GM23338 (cell line): ENCODE measurements around the gene ASCL5. TPM values are rescaled to one million over a fixed set of nuclear protein-coding genes. Genes with fewer than 3 reads are reported as not detected.

ENCODE experiments used
- ATAC-seq: fragments of 200-7000 bp; cut with Tn5 transposase; 3 replicates; pipeline ENCODE4 v1.9.1; 2020
- DNase-seq: peaks from one replicate; pipeline ENCODE4 v3.0.0-alpha.2; 2015; ENCODE audit warnings: low spot score
- H2AFZ ChIP-seq: fragments of 200-600 bp; sonication (generic); 2 replicates; pipeline ENCODE4 v1.8.0; 2016; ENCODE audit warnings: antibody characterized with exemption, mild to moderate bottlenecking, moderate library complexity
- H3F3A ChIP-seq: fragments of 200-600 bp; sonication (generic); replicated peaks from 2 replicates; pipeline ENCODE4 v1.8.0; 2017; ENCODE audit warnings: antibody characterized with exemption, mixed run types, low read depth
- H3K27ac ChIP-seq: fragments of 200-600 bp; sonication (generic); 2 replicates; pipeline ENCODE4 v1.6.1; 2016; ENCODE audit warnings: low read depth
- H3K27me3 ChIP-seq: fragments of 200-600 bp; sonication (generic); 2 replicates; pipeline ENCODE4 v1.8.0; 2016; ENCODE audit warnings: mild to moderate bottlenecking, mixed run types, moderate library complexity; ENCODE audit not compliant: insufficient read depth
- H3K36me3 ChIP-seq: fragments of 200-600 bp; sonication (generic); 2 replicates; pipeline ENCODE4 v1.8.0; 2016; ENCODE audit warnings: mild to moderate bottlenecking; ENCODE audit not compliant: insufficient read depth
- H3K4me1 ChIP-seq: fragments of 200-600 bp; sonication (generic); 2 replicates; pipeline ENCODE4 v1.8.0; 2016; ENCODE audit warnings: mild to moderate bottlenecking, moderate library complexity; ENCODE audit not compliant: insufficient read depth
- H3K4me2 ChIP-seq: fragments of 200-600 bp; sonication (generic); 2 replicates; pipeline ENCODE4 v1.7.1; 2017; ENCODE audit warnings: mixed run types
- H3K4me3 ChIP-seq: fragments of 200-600 bp; sonication (generic); 2 replicates; pipeline ENCODE4 v1.6.1; 2016; ENCODE audit warnings: mixed run types
- H3K79me2 ChIP-seq: fragments of 200-600 bp; sonication (generic); replicated peaks from 2 replicates; pipeline ENCODE4 v1.8.0; 2017; ENCODE audit warnings: mild to moderate bottlenecking; ENCODE audit not compliant: insufficient read depth
- H3K9me2 ChIP-seq: fragments of 200-600 bp; sonication (generic); 2 replicates; pipeline ENCODE4 v1.8.0; 2017; ENCODE audit not compliant: insufficient read depth
- H4K20me1 ChIP-seq: fragments of 200-600 bp; sonication (generic); replicated peaks from 2 replicates; pipeline ENCODE4 v1.8.0; 2017; ENCODE audit warnings: mild to moderate bottlenecking; ENCODE audit not compliant: insufficient read depth
- H3K27ac Mint-ChIP-seq: 2 replicates; pipeline ENCODE4 v1.8.0; 2020; ENCODE audit warnings: inconsistent platforms, mild to moderate bottlenecking, moderate library complexity, mixed read lengths
- H3K27me3 Mint-ChIP-seq: 3 replicates; pipeline ENCODE4 v1.8.0; 2022; ENCODE audit warnings: low read depth, mild to moderate bottlenecking, moderate library complexity, mixed read lengths, inconsistent platforms; ENCODE audit not compliant: insufficient read depth, poor library complexity
- H3K36me3 Mint-ChIP-seq: 3 replicates; pipeline ENCODE4 v1.8.0; 2021; ENCODE audit warnings: low read depth, mild to moderate bottlenecking, inconsistent platforms, moderate library complexity, mixed read lengths
- H3K4me1 Mint-ChIP-seq: 3 replicates; pipeline ENCODE4 v1.8.0; 2020; ENCODE audit warnings: mild to moderate bottlenecking, inconsistent platforms, mixed read lengths
- H3K4me3 Mint-ChIP-seq: 3 replicates; pipeline ENCODE4 v1.8.0; 2021; ENCODE audit warnings: moderate library complexity, mild to moderate bottlenecking, inconsistent platforms, mixed read lengths
- H3K9me3 Mint-ChIP-seq: 3 replicates; pipeline ENCODE4 v1.8.0; 2020; ENCODE audit warnings: moderate library complexity, mild to moderate bottlenecking, inconsistent platforms, mixed read lengths
- CREB1 ChIP-seq: fragments of 250-450 bp; sonication (Bioruptor Pico); IDR thresholded peaks from 2 replicates; pipeline ENCODE4 v1.5.0; 2020; ENCODE audit warnings: low read depth, mild to moderate bottlenecking, moderate library complexity
- EZH2 ChIP-seq: fragments of 200-600 bp; sonication (generic); IDR thresholded peaks from one replicate; pipeline ENCODE4 v1.8.0; 2017; ENCODE audit warnings: antibody characterized with exemption, mild to moderate bottlenecking, low read depth; ENCODE audit not compliant: unreplicated experiment
- EZH2phosphoT487 ChIP-seq: fragments of 200-600 bp; sonication (generic); IDR thresholded peaks from one replicate; pipeline ENCODE4 v1.8.1; 2018; ENCODE audit warnings: antibody characterized with exemption; ENCODE audit not compliant: unreplicated experiment
- JUNB ChIP-seq: IDR thresholded peaks from one replicate; pipeline ENCODE4 v1.6.1; 2016; ENCODE audit warnings: antibody characterized with exemption; ENCODE audit not compliant: unreplicated experiment
- NANOG ChIP-seq: IDR thresholded peaks from 2 replicates; pipeline ENCODE4 v1.6.1; 2016; ENCODE audit warnings: antibody characterized with exemption, borderline replicate concordance
- POLR2AphosphoS5 ChIP-seq: IDR thresholded peaks from 2 replicates; pipeline ENCODE4 v1.6.1; 2016; ENCODE audit warnings: antibody characterized with exemption, low read depth
- STAT1 ChIP-seq: IDR thresholded peaks from one replicate; pipeline ENCODE4 v1.6.1; 2016; ENCODE audit warnings: antibody characterized with exemption; ENCODE audit not compliant: unreplicated experiment
- ZNF114 ChIP-seq: fragments of 250-450 bp; sonication (Bioruptor Pico); IDR thresholded peaks from 2 replicates; pipeline ENCODE4 v1.5.0; 2020; ENCODE audit warnings: mild to moderate bottlenecking, moderate library complexity
- ZNF331 ChIP-seq: fragments of 250-450 bp; sonication (Bioruptor Pico); IDR thresholded peaks from 2 replicates; pipeline ENCODE4 v1.5.0; 2020; ENCODE audit warnings: low read depth, mild to moderate bottlenecking, moderate library complexity
- polyA plus RNA-seq: library from polyadenylated mRNA; unstranded; fragments of >200 nt; fragmentation: Nextera tagmentation; extraction: Ambion mirVana; gene quantifications from 2 replicates; pipeline ENCODE4 v1.2.1, GENCODE V29; 2016
- total RNA-seq: library from RNA; depleted of rRNA; stranded (reverse); fragments of >200 nt; shearing (Covaris generic); gene quantifications from 2 replicates; pipeline ENCODE4 v1.2.3, GENCODE V29; 2014
- TF ChIP-seq, protein P1 (sequence below): fragments of 250-450 bp; sonication (Bioruptor Pico); IDR thresholded peaks from 2 replicates; pipeline ENCODE4 v1.5.0; 2020; ENCODE audit warnings: mild to moderate bottlenecking, moderate library complexity
- TF ChIP-seq, protein P2 (sequence below): IDR thresholded peaks from one replicate; pipeline ENCODE4 v1.6.1; 2018; ENCODE audit warnings: antibody characterized with exemption; ENCODE audit not compliant: unreplicated experiment
- TF ChIP-seq, protein P3 (sequence below): IDR thresholded peaks from 2 replicates; pipeline ENCODE4 v1.6.1; 2016; ENCODE audit warnings: antibody characterized with exemption
- TF ChIP-seq, protein P4 (sequence below), 2 experiments: fragments of 200-600 bp in 1 of 2; sonication (generic) in 1 of 2; conservative IDR thresholded peaks; 2 replicates each; pipeline versions ENCODE4 v1.5.1 to v1.6.1; 2016 to 2017; ENCODE audit warnings: antibody characterized with exemption in 2 of 2, low read depth in 2 of 2, mild to moderate bottlenecking in 2 of 2, moderate library complexity in 1 of 2

ASCL5 gene
- total and polyA plus RNA-seq, 2 experiments from 2014 or later, result not detected

DNA sequence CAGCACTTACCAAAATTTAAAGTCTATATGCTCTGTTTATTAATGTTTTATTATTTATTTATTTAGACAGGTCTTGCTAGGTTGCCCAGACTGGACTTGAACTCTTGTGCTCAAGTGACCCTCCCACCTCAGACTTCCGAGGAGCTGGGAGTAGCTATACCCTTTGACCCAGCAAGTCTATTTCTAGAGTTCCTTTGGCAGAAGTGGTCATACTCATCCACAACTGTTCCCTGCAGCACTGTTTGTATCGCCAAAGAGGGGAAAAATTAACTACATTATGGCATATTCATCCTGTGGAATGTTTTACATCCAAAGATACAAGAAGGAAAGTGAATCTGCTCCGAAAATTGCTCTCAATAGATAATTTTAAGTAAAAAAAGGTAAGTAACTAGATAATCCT lies 43.2 kb downstream of the ASCL5 start:
- H3K9me3 Mint-ChIP-seq, result no peaks in the 10 kb centered on the region
- Histone ChIP-seq H4K20me1 (no peaks in the 10 kb centered on the region), H3K4me1 (no peaks in the 10 kb centered on the region), H3K79me2 (no peaks in the 10 kb centered on the region), H3K4me2 (no peak overlapping the region), H3K27me3 (no peaks in the 10 kb centered on the region), H3K9me2 (no peaks in the 10 kb centered on the region), H3F3A (no peaks in the 10 kb centered on the region), H3K4me3 (no peak overlapping the region), H3K27ac (no peak overlapping the region), H3K36me3 (no peaks in the 10 kb centered on the region), H2AFZ (no peak overlapping the region)
- H3K4me1 Mint-ChIP-seq, result no peaks in the 10 kb centered on the region; the same call in 2 of the 3 replicates
- DNase-seq, result no peak
- no peaks in the 10 kb centered on the region for H3K36me3 Mint-ChIP-seq
- H3K27me3 Mint-ChIP-seq, result peaks cover 2% of the 10 kb centered on the region
- H3K27ac Mint-ChIP-seq, result no peak overlapping the region
- ATAC-seq, result no peak
- no peak for TF ChIP-seq EZH2phosphoT487
- no peak for TF ChIP-seq NANOG
- no peak for TF ChIP-seq ZNF114
- TF ChIP-seq CREB1 (CRISPR knock-in tag), result no peak
- TF ChIP-seq STAT1, result no peak
- TF ChIP-seq, protein P1, sequence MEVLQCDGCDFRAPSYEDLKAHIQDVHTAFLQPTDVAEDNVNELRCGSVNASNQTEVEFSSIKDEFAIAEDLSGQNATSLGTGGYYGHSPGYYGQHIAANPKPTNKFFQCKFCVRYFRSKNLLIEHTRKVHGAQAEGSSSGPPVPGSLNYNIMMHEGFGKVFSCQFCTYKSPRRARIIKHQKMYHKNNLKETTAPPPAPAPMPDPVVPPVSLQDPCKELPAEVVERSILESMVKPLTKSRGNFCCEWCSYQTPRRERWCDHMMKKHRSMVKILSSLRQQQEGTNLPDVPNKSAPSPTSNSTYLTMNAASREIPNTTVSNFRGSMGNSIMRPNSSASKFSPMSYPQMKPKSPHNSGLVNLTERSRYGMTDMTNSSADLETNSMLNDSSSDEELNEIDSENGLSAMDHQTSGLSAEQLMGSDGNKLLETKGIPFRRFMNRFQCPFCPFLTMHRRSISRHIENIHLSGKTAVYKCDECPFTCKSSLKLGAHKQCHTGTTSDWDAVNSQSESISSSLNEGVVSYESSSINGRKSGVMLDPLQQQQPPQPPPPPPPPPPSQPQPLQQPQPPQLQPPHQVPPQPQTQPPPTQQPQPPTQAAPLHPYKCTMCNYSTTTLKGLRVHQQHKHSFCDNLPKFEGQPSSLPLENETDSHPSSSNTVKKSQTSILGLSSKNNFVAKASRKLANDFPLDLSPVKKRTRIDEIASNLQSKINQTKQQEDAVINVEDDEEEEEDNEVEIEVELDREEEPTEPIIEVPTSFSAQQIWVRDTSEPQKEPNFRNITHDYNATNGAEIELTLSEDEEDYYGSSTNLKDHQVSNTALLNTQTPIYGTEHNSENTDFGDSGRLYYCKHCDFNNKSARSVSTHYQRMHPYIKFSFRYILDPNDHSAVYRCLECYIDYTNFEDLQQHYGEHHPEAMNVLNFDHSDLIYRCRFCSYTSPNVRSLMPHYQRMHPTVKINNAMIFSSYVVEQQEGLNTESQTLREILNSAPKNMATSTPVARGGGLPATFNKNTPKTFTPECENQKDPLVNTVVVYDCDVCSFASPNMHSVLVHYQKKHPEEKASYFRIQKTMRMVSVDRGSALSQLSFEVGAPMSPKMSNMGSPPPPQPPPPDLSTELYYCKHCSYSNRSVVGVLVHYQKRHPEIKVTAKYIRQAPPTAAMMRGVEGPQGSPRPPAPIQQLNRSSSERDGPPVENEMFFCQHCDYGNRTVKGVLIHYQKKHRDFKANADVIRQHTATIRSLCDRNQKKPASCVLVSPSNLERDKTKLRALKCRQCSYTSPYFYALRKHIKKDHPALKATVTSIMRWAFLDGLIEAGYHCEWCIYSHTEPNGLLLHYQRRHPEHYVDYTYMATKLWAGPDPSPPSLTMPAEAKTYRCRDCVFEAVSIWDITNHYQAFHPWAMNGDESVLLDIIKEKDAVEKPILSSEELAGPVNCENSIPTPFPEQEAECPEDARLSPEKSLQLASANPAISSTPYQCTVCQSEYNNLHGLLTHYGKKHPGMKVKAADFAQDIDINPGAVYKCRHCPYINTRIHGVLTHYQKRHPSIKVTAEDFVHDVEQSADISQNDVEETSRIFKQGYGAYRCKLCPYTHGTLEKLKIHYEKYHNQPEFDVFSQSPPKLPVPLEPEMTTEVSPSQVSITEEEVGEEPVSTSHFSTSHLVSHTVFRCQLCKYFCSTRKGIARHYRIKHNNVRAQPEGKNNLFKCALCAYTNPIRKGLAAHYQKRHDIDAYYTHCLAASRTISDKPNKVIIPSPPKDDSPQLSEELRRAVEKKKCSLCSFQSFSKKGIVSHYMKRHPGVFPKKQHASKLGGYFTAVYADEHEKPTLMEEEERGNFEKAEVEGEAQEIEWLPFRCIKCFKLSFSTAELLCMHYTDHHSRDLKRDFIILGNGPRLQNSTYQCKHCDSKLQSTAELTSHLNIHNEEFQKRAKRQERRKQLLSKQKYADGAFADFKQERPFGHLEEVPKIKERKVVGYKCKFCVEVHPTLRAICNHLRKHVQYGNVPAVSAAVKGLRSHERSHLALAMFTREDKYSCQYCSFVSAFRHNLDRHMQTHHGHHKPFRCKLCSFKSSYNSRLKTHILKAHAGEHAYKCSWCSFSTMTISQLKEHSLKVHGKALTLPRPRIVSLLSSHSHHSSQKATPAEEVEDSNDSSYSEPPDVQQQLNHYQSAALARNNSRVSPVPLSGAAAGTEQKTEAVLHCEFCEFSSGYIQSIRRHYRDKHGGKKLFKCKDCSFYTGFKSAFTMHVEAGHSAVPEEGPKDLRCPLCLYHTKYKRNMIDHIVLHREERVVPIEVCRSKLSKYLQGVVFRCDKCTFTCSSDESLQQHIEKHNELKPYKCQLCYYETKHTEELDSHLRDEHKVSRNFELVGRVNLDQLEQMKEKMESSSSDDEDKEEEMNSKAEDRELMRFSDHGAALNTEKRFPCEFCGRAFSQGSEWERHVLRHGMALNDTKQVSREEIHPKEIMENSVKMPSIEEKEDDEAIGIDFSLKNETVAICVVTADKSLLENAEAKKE (CRISPR knock-in tag), result no peak
- TF ChIP-seq POLR2AphosphoS5, result no peak
- no peak for TF ChIP-seq JUNB
- TF ChIP-seq, protein P2, sequence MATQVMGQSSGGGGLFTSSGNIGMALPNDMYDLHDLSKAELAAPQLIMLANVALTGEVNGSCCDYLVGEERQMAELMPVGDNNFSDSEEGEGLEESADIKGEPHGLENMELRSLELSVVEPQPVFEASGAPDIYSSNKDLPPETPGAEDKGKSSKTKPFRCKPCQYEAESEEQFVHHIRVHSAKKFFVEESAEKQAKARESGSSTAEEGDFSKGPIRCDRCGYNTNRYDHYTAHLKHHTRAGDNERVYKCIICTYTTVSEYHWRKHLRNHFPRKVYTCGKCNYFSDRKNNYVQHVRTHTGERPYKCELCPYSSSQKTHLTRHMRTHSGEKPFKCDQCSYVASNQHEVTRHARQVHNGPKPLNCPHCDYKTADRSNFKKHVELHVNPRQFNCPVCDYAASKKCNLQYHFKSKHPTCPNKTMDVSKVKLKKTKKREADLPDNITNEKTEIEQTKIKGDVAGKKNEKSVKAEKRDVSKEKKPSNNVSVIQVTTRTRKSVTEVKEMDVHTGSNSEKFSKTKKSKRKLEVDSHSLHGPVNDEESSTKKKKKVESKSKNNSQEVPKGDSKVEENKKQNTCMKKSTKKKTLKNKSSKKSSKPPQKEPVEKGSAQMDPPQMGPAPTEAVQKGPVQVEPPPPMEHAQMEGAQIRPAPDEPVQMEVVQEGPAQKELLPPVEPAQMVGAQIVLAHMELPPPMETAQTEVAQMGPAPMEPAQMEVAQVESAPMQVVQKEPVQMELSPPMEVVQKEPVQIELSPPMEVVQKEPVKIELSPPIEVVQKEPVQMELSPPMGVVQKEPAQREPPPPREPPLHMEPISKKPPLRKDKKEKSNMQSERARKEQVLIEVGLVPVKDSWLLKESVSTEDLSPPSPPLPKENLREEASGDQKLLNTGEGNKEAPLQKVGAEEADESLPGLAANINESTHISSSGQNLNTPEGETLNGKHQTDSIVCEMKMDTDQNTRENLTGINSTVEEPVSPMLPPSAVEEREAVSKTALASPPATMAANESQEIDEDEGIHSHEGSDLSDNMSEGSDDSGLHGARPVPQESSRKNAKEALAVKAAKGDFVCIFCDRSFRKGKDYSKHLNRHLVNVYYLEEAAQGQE, result no peak
- TF ChIP-seq, protein P3, sequence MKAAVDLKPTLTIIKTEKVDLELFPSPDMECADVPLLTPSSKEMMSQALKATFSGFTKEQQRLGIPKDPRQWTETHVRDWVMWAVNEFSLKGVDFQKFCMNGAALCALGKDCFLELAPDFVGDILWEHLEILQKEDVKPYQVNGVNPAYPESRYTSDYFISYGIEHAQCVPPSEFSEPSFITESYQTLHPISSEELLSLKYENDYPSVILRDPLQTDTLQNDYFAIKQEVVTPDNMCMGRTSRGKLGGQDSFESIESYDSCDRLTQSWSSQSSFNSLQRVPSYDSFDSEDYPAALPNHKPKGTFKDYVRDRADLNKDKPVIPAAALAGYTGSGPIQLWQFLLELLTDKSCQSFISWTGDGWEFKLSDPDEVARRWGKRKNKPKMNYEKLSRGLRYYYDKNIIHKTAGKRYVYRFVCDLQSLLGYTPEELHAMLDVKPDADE, result no peak
- TF ChIP-seq, protein P4, sequence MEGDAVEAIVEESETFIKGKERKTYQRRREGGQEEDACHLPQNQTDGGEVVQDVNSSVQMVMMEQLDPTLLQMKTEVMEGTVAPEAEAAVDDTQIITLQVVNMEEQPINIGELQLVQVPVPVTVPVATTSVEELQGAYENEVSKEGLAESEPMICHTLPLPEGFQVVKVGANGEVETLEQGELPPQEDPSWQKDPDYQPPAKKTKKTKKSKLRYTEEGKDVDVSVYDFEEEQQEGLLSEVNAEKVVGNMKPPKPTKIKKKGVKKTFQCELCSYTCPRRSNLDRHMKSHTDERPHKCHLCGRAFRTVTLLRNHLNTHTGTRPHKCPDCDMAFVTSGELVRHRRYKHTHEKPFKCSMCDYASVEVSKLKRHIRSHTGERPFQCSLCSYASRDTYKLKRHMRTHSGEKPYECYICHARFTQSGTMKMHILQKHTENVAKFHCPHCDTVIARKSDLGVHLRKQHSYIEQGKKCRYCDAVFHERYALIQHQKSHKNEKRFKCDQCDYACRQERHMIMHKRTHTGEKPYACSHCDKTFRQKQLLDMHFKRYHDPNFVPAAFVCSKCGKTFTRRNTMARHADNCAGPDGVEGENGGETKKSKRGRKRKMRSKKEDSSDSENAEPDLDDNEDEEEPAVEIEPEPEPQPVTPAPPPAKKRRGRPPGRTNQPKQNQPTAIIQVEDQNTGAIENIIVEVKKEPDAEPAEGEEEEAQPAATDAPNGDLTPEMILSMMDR (conservative IDR thresholded peaks at IDR 0.05; ENCODE audit: low read depth in 2 of 2), result no peak
- TF ChIP-seq ZNF331 (CRISPR knock-in tag), result no peak
- no peak for TF ChIP-seq EZH2
- no peak overlapping the region for H3K4me3 Mint-ChIP-seq
